Glutamatergic neuron (in vitro differentiated cells): ENCODE measurements around the gene JAG1. TPM values are rescaled to one million over a fixed set of nuclear protein-coding genes. Genes with fewer than 3 reads are reported as not detected.
A peak's percentile ranks its signal among the peaks of the same experiment; 100 is the strongest.

Source experiments
- DNase-seq: peaks from one replicate; pipeline ENCODE4 v3.0.0; 2022
- H3K27ac Mint-ChIP-seq: one replicate; pipeline ENCODE4 v1.8.0; 2020; ENCODE audit warnings: mild to moderate bottlenecking, mixed read lengths, inconsistent platforms; ENCODE audit not compliant: unreplicated experiment
- H3K27me3 Mint-ChIP-seq: one replicate; pipeline ENCODE4 v1.8.0; 2020; ENCODE audit warnings: mild to moderate bottlenecking, moderate library complexity, mixed read lengths, inconsistent platforms; ENCODE audit not compliant: unreplicated experiment
- H3K36me3 Mint-ChIP-seq: one replicate; pipeline ENCODE4 v1.8.0; 2020; ENCODE audit warnings: mild to moderate bottlenecking, mixed read lengths, inconsistent platforms; ENCODE audit not compliant: unreplicated experiment
- H3K4me1 Mint-ChIP-seq: one replicate; pipeline ENCODE4 v1.8.0; 2020; ENCODE audit warnings: mild to moderate bottlenecking, low read depth, mixed read lengths, inconsistent platforms; ENCODE audit not compliant: unreplicated experiment
- H3K4me3 Mint-ChIP-seq: one replicate; pipeline ENCODE4 v1.8.0; 2020; ENCODE audit warnings: mild to moderate bottlenecking, mixed read lengths, inconsistent platforms; ENCODE audit not compliant: unreplicated experiment
- H3K9me3 Mint-ChIP-seq: one replicate; pipeline ENCODE4 v1.8.0; 2020; ENCODE audit warnings: mild to moderate bottlenecking, moderate library complexity, mixed read lengths, inconsistent platforms; ENCODE audit not compliant: unreplicated experiment
- CTCF ChIP-seq: fragments of 200-600 bp; sonication (generic); IDR thresholded peaks from one replicate; pipeline ENCODE4 v1.5.0; 2021; ENCODE audit not compliant: partially characterized antibody, unreplicated experiment
- total RNA-seq: library from RNA; stranded (reverse); fragmentation: NEBNext Ultra II Directional; extraction: Animal tissue kit (Norgen Biotek cat#: 25700); gene quantifications from one replicate; pipeline ENCODE4 v1.2.1, GENCODE V29; 2021; ENCODE audit not compliant: unreplicated experiment

The JAG1 gene
- total RNA-seq, 1 donor from 2014 or later: 11.4 TPM

DNA sequence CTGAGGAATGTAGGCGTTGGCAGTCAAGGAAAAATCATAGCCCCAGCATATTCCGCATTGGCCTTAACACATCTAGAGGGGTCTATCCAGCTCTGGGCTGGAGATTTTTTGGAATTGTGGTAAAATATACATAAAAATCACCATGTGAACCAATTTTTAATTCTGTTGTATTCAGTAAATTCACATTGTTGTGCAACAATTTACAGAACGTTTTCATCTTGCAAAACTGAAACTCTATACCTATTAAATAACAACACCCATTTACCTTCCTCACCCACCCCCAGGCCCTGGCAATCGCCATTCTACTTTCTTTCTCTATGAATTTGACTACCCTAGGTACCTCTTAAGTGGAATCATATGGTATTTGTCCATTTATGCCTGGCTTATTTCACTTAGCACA, 6.8 kb upstream of the JAG1 start:
- H3K27me3 Mint-ChIP-seq: no peaks in the 10 kb centered on the region
- no peak overlapping the region for H3K4me3 Mint-ChIP-seq
- no peaks in the 10 kb centered on the region for H3K9me3 Mint-ChIP-seq
- TF ChIP-seq CTCF: no peak
- no peaks in the 10 kb centered on the region for H3K36me3 Mint-ChIP-seq
- H3K4me1 Mint-ChIP-seq: peaks cover 1% of the 10 kb centered on the region
- no peak for DNase-seq
- H3K27ac Mint-ChIP-seq: no peak overlapping the region

DNA sequence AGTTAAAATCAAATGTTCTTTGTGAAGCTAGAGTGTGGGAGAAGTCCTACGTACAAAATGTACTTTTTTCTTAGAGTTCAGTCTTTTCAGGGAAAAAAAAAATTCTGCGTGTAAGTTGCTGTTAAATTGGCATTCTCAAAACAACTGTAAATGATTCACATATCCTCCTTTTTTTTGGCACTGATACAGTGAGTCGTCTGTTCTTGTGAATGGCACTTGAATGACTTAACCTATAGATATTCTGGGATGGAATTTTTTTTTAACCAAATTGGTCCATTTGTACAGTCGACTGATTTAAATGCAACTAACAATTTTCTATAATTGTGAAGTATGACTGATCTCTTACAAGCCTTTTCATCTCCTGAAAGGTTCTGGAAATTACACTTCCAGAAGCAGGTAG, 5.5 kb upstream of the JAG1 start:
- no peak for TF ChIP-seq CTCF
- Mint-ChIP-seq H3K9me3 (peaks cover 2% of the 10 kb centered on the region), H3K27me3 (peaks cover 2% of the 10 kb centered on the region), H3K27ac (no peak overlapping the region), H3K4me1 (peaks cover 1% of the 10 kb centered on the region), H3K4me3 (no peak overlapping the region), H3K36me3 (no peaks in the 10 kb centered on the region)
- no peak for DNase-seq

DNA sequence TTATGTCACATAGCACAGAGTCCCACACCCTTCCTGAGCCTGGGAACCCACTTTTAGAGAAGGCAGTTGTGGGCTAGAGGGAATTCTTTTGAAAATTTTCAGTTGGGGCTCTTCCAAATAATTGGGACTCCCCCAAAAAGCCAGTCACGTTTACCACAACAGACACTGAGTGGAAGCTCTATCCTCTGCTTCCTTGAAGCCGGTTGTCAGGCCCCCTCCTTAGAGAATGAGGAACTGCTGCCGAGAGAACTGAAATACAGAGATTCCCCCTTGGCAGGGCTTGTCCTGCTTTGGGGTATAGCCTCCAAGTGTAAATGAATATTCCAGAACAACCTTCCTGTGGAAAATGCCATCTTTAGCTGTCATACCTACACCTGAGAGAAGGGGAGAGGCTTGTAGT, 2.7 kb upstream of the JAG1 start:
- H3K4me3 Mint-ChIP-seq: no peak overlapping the region
- H3K27me3 Mint-ChIP-seq: peaks cover 2% of the 10 kb centered on the region
- no peak overlapping the region for H3K27ac Mint-ChIP-seq
- H3K4me1 Mint-ChIP-seq: no peaks in the 10 kb centered on the region
- DNase-seq: no peak
- H3K9me3 Mint-ChIP-seq: peaks cover 2% of the 10 kb centered on the region
- no peaks in the 10 kb centered on the region for H3K36me3 Mint-ChIP-seq
- no peak for TF ChIP-seq CTCF

- Mint-ChIP-seq H3K36me3 (no peaks in the 10 kb centered on the region), H3K27ac (no peak overlapping the region), H3K4me1 (peaks cover 9% of the 10 kb centered on the region), H3K4me3 (peak overlapping the region; percentile 80), H3K27me3 (peaks cover 2% of the 10 kb centered on the region), H3K9me3 (peaks cover 2% of the 10 kb centered on the region)
- no peak for DNase-seq
- no peak for TF ChIP-seq CTCF
Measured at GRCh38 chr20:10675450-10675848, 1.6 kb upstream of the JAG1 start.

- Mint-ChIP-seq H3K27me3 (peaks cover 2% of the 10 kb centered on the region), H3K36me3 (no peaks in the 10 kb centered on the region), H3K27ac (no peak overlapping the region), H3K4me3 (peak overlapping the region; percentile 80), H3K4me1 (peaks cover 11% of the 10 kb centered on the region), H3K9me3 (peaks cover 2% of the 10 kb centered on the region)
- peak; percentile 87 for DNase-seq
- TF ChIP-seq CTCF: peak; percentile 92
Measured at GRCh38 chr20:10674684-10675449, 1.1 kb upstream of the JAG1 start.
